GM10248 (cell line): ENCODE measurements around the gene YWHAH.

Experiments
- CTCF ChIA-PET: fragments of 300-600 bp; sonication (Branson Sonifier 250); formaldehyde crosslinking; extraction: SDS; loops from one replicate; lab custom pipeline; 2021; ENCODE audit warnings: antibody characterized with exemption; lab: Yijun Ruan, JAX
- POLR2A ChIA-PET: fragments of 350-650 bp; sonication (Branson Sonifier 250); formaldehyde crosslinking; extraction: SDS; loops from one replicate; lab custom pipeline; 2020; ENCODE audit warnings: antibody characterized with exemption; lab: Yijun Ruan, JAX
- DNase-seq: peaks from one replicate; pipeline ENCODE4 v3.0.0; 2012; ENCODE audit errors: extremely low spot score
- CTCF ChIP-seq: IDR thresholded peaks from 2 replicates; pipeline ENCODE4 v1.5.1; 2012; ENCODE audit warnings: mild to moderate bottlenecking, low read depth; ENCODE audit errors: extremely low read depth, missing control alignments, control extremely low read depth

Gene YWHAH

DNA sequence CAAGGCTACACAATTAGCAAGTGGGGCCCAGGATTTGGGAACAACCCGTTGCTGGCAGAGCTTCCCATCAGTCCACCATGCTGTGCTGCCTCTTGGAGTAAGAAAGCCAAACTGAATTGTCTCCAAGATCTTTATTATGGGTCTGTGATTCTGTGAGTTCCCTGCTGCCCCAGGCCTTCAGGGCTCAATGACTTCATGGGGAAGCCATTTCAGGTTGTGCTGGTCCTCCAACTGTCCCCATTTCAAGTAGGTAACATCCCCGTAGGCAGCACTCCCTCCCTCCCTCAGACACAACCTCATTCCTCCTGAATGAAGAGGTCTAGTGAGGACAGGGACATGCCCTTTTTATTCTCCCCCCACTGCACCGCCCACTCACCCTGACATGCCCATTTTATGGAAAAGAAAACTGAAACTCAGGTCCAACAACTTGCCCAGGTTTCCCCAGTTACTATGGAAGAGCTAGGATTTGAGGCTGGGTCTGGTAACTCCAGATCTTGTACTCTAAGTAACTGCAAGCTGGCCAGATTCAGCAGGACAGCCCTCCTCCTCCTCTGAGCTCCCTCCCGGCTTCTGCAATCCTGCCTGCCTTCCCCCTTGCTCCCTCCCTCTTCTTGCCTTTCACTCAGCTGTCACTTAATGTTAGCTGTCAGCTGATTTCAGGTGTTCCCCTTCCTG lies 8.2 kb upstream of the YWHAH start:
- ChIA-PET POLR2A (no interaction called here), CTCF (interaction anchor here (1.2 to 1.7 kb wide), 2 partner anchors 19 to 271 kb away, joined by 4 to 5 read pairs; no protein-coding TSS in a partner anchor)
- no peak for TF ChIP-seq CTCF
- DNase-seq, result no peak

- no peak for DNase-seq
- TF ChIP-seq CTCF, result no peak
- ChIA-PET POLR2A (no interaction called here), CTCF (interaction anchor here (0.9 to 1.7 kb wide), 3 partner anchors 33 to 531 kb away, joined by 3 to 5 read pairs (median 3); no protein-coding TSS in a partner anchor)
Observed at GRCh38 chr22:31937341-31937740, 7.0 kb upstream of the YWHAH start.

- ChIA-PET CTCF (interaction anchor here (0.9 to 1.8 kb wide), 2 partner anchors 19 to 530 kb away, joined by 3 to 4 read pairs; no protein-coding TSS in a partner anchor), POLR2A (no interaction called here)
- DNase-seq, result no peak
- TF ChIP-seq CTCF, result no peak
Observed at GRCh38 chr22:31938296-31938695, 6.0 kb upstream of the YWHAH start.

GRCh38 chr22:31940506-31940905 lies 3.8 kb upstream of the YWHAH start:
- CTCF ChIA-PET, result interaction anchor here (1.6 kb wide), 1 partner anchor 18 kb away, joined by 6 read pairs; no protein-coding TSS in a partner anchor
- no peak for TF ChIP-seq CTCF
- POLR2A ChIA-PET, result no interaction called here
- DNase-seq, result no peak

DNA sequence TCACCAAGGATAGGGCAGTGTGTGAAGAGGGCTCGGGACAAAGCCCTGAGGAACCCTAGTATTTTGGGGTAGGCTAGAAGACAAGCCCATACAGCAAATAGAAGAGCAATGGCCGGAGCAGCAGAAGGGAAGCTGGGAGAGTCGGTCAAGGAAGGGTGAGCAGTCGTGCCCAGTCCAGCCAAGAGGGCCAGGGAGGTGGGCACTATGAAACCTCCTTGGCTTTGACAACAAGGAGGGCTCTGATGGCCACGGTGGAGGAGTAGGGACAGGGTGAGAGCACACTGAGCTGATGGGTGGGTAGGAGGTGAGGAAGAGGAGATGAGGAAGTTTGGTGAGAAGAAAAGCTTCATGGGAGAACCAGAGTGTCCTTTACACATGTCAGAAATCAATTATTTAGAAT lies 2.2 kb upstream of the YWHAH start:
- TF ChIP-seq CTCF, result no peak
- POLR2A ChIA-PET, result no interaction called here
- CTCF ChIA-PET, result interaction anchor here (0.7 to 1.5 kb wide), 4 partner anchors 9 to 277 kb away, joined by 3 to 4 read pairs (median 3); no protein-coding TSS in a partner anchor
- no peak for DNase-seq

- no peak for TF ChIP-seq CTCF
- ChIA-PET POLR2A (no interaction called here), CTCF (interaction anchor here (1.5 kb wide), 1 partner anchor 278 kb away, joined by 3 read pairs; no protein-coding TSS in a partner anchor)
- no peak for DNase-seq
Observed at GRCh38 chr22:31943206-31943977, 943 bp upstream of the YWHAH start.
